ENCODE data around the gene SLC9A3.
A peak's percentile ranks its signal among the peaks of the same experiment; 100 is the strongest.

Gene SLC9A3

DNA sequence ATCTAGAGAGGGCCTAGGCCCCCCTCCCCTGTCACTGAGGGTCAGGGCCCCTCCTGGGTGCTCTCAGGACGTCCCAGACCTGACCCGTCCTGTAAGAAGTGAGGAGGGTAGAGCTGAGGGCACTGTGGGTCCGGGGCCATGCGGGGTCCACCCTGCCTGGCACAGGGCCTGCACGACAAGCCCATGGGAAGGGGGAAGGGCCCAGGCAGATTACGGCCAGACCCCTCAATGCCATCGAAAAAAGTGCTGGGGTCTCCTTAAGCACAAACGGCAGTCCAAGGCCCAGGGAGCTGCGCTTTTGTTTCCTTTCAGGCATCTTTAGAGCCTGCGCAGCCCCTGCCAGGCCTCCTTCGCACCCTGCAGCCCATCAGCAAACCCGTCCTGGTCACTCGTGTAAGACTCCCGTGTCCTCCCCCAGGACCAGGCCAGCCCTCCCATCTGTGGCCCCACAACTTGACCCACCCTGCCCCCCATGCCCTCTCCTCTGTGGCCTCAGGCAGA is 85.7 kb downstream of the SLC9A3 start:
- no peak for DNase-seq

DNA sequence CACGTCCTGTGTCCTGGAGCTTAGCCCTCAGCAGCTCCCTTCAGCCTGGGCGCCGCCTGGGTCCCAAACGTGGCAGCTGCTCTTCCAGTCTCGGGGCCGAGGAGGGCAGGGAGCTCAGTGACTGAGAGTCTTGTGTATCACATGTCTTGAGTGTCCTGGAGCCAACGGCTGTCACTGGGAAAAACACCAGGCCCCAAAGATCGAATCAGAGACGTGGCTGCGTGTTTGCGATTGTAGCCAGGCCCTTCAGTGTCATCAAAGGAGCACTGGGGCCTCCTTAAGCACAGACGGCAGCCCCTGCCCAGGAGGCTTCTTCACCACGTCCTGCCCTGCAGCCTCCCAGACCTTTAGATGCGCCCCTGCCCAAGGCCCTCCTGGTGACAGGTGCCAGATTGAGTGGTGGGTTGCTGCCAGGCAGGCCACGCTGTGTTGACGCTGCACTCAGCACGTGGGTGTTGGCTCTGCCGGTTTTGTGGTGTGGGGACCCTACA is 86.9 kb downstream of the SLC9A3 start:
- DNase-seq, result no peak

- no peak for DNase-seq
Measured at GRCh38 chr5:436641-436975, 87.6 kb downstream of the SLC9A3 start.

- DNase-seq, result peak; percentile 8
Measured at GRCh38 chr5:435961-436640, 88.1 kb downstream of the SLC9A3 start.

- no peak for DNase-seq
Measured at GRCh38 chr5:435156-435790, 89.0 kb downstream of the SLC9A3 start.

DNA sequence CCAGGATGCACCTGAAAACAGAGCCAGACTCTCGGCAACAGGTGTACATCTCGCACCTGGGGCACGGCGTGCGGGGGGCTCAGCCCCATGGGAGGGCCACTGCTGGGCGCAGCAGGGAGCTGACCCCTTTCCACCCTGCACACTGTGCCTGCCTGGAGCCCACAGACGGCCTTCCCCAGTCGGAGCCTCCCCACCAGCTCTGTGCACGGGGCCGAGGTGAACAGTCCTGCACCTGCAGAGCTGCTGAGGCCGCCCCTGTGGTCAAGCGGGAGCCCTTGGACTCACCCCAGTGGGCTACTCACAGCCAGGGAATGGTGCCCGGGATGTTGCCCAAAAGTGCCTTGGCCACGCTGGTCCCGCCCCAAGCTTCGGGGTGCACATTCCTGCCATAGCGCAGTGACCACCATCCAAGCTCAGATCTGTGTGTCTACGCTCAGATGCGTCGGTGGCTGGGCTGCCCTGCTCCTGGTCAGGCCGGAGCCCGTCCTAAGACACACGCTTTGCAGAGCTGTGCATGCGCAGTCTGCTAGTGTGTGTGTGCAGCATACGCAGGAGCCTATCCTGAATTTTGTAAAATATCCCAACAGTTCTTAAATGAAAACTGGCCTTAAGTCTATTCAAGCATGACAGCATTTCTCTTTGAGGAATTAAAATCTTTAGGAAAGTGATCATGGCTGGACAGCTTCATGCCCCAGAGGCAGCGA is 89.7 kb downstream of the SLC9A3 start:
- no peak for DNase-seq

GRCh38 chr5:433836-434235 is 90.4 kb downstream of the SLC9A3 start:
- no peak for DNase-seq

- DNase-seq, result no peak
Measured at GRCh38 chr5:432928-433791, 91.1 kb downstream of the SLC9A3 start.

DNA sequence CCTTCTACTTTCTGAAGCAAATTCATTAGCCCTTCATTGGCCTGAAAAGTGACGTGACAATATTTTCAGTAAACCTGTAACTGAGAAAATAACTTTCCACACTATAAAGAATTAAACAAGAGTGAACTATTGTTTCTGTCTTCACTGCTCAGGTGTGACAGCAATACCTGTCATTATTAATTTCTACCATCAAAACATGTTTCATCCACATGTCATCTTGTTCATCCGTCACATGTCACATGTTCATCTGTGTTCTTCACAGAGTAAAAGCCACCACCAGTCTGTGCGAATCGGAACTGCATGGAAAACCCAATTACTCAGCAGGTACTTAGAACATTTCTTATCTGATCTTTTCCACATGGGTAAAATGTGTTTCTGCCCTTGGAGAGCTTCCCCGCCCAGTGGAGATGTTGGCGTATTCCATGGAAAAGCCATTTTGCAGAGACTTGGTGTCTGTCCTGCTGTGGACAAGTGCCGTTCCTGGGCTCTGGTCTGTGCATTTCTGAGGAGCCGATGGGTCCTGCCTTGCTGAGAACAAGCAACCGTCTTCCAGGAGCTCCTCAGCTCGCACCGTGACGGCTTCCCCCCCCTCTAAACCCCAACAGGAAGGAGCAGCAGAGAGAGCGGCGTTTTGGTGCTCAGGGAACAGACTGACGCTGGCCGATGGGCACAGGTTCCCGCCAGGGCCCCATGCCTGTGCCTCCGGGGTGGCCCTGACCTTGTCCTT is 91.9 kb downstream of the SLC9A3 start:
- DNase-seq, result no peak

DNA sequence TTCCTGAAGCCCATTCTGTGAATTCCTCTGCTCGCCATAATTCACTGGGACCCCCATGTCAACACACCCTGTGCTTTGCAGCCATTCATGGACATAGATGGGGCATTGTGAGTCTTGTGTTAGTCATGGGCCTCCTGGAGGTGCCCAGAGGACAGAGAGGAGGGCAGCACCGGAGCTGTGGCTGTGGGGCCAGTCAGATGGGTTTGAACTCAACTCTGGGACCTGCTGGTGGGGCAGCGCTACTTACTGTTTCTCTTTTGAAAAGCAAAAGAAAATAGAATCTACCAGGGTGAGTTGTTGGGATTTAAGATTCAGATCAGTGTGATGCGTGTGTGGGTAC is 92.6 kb downstream of the SLC9A3 start:
- no peak for DNase-seq

DNA sequence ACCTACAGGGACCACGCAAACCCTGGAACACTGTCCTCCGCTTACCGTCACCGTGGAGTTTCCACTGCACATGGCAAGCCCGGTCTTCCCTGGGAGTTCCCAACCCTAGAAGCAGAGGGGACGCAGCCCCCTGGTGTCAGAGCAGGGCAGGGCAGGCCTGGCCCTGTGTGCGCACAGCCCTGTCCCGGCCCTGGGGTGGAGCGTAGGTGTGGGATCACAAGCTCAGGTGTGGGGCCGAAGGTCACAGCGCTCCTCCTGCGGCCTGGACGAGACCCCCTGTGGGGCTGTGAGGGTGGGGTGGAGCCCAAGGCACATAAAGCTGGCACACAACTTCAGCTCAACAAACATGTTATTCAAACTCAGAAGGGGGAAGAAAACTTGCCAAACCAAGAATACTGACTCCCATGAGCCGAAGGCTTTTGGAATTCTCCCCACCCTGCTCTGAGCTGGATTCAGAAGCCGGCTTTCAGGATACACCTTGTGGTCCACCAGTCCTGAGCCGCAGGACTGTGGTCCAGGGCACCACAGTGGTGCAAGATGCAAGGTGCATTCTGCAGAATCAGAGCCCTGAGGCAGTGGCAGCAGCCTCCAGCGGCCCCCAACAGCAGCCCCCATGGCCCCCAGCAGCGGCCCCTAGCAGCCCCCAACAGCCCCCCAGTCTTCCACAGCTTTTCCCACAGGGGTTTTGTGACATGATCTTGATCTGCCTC is 93.1 kb downstream of the SLC9A3 start:
- DNase-seq, result peak; percentile 47

DNA sequence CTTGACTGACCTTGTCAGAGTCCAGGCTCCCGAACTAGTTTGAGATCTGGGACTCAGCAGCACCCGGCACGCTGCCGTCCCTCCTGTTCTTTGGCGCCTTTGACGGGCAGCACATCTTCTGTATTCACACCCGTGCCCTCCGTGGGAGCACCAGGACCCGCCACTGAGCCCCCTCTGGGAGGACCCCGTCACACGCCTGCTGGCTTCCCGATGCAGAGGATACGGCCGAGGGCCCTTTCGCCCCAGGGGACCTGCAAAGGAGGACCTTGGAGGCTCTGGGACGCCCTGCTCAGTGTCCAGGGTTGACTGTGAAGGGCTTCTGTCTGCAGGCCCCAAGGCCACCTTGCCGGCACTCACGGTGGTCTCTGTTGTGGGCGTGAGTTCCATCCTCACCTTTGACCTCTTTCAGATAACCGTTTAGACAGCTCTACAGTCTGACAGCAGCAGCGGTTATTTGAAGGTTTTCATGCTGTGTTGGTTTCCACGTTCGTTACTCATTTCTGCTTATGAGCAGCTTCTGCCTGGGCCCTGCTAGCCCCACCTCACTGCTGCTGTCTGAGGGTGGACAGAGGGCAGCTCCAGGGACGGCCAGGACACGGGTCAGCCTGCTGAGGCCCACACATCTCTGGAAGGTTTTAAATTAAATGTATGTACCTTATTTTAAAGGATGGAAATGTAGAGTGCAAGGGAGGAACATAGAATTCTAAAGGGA is 93.9 kb downstream of the SLC9A3 start:
- DNase-seq, result no peak

- no peak for DNase-seq
Measured at GRCh38 chr5:429453-430188, 94.6 kb downstream of the SLC9A3 start.

GRCh38 chr5:428754-429452 is 95.3 kb downstream of the SLC9A3 start:
- DNase-seq, result no peak

- DNase-seq, result no peak
Measured at GRCh38 chr5:428219-428618, 96.0 kb downstream of the SLC9A3 start.

GRCh38 chr5:427415-428087 is 96.7 kb downstream of the SLC9A3 start:
- no peak for DNase-seq

GRCh38 chr5:426392-426976 is 97.8 kb downstream of the SLC9A3 start:
- no peak for DNase-seq

DNA sequence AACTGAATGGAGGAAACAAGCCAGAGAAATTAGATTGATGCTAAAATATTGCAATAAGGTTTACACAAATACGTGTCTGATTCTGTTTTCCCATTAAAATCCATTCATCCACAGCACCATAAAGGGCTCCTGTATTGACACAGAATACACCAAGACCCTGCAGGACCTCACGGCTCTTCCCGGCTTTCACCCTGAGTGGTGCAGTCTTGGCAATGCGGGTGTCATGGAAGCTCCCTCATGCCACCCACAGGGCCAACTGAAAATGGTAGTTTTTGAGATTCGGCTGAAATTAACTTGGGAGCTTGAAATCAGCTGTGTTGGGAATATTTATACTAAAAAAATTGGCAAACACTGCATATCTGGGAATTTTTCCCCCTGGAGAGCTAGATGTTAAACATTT is 98.5 kb downstream of the SLC9A3 start:
- DNase-seq, result no peak

Measured in DMS153 (cell line).